ENCODE results near the gene TYK2.

Gene TYK2

DNA sequence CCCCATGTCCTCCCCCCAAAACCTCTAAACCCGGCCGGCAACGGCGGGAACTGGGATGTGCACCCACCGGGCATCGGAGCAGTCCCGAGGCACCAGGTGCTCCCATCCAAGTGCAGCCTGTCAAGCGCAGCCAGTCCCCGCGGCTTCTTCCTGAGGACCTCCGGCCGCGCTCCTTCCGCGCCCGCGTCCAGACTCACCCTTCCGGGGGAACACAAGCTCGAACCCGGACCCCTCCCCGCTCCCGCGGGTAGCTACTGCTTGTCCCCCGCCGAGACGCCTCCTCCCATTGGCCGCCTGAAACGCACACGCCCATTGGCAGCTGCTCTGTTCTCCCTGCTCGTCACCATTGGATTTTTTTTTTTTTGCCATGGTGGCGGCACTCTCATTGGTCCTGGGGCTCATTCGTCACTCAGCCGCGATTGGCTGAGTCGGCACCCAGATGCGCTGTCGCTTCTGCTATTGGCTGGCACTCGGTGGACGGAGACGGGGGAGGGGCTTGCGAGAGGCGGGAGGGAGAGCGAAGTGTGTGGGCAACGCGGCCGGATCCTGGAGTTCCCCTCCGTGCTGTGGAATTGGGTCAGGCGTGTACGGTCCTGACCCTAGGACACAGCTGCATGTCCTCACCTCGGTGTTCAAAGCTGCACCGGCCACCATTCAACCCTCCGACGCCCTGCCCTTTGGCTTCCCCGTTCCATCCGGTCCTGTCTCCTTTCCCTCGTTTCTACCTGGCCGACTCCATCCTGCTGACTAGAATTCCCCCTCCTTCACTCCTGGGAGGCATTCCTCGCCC, at the start of gene TYK2:
TSS of gene TYK2 (minus strand) at position 260 of the 790 bp plus-strand sequence. CDS start 2,166 bp downstream, outside the sequence.
- no peak for TF ChIP-seq CTCF (IDR thresholded peaks at IDR 0.05; ENCODE audit: insufficient read depth, low read depth, low read length, missing control alignments)
- DNase-seq (ENCODE audit: low read depth) = peak; percentile 98

GRCh38 chr19:10428996-10429381, 48.6 kb upstream of the TYK2 start:
- TF ChIP-seq CTCF (IDR thresholded peaks at IDR 0.05; ENCODE audit: insufficient read depth, low read depth, low read length, missing control alignments) = no peak
- no peak for DNase-seq (ENCODE audit: low read depth)
- no peak overlapping the region for H3K4me3 ChIP-seq (ENCODE audit: low read length)

More for the DNA sequence above, at the start of gene TYK2:
- peak within 1 kb of the TSS; percentile 94 for H3K4me3 ChIP-seq (ENCODE audit: low read length)

- no peak for TF ChIP-seq CTCF (IDR thresholded peaks at IDR 0.05; ENCODE audit: insufficient read depth, low read depth, low read length, missing control alignments)
- no peak for DNase-seq (ENCODE audit: low read depth)
- no peak overlapping the region for H3K4me3 ChIP-seq (ENCODE audit: low read length)
These were observed 46.8 kb upstream of the TYK2 start for GRCh38 chr19:10427169-10427568.

DNA sequence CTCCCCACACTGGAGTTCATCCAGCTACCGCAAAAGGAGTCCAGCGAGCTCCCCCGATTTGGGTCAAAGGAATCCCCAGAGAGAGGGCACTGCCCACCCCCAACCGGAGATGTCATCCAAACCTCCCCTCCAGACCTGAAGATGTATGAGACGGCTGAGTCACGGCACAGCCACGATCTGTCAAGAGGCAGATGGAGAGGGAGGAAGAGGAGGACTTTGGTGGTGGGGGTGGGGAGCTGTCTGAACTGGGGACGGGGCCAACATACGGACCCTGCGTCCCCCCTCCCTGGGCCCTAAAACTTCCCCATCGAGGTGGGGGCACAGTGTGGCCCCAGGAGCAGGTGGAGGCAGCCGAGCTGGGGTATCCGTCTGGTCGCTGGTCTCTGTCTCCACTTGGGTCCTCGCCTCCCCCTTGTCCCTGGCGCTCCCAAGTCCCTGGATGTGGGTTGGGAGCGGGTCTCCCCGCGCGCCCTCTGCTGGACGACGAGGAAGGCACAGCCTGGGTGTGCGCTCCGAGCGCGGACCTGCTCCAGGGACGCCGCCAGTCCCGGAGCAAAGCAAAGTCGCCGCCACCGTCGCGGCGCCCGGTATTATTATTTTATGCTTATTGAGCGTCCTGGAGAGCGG, 43.8 kb upstream of the TYK2 start:
- peak overlapping the region; percentile 21 for H3K4me3 ChIP-seq (ENCODE audit: low read length)
- TF ChIP-seq CTCF (IDR thresholded peaks at IDR 0.05; ENCODE audit: insufficient read depth, low read depth, low read length, missing control alignments) = peak; percentile 81
- peak; percentile 75 for DNase-seq (ENCODE audit: low read depth)

DNA sequence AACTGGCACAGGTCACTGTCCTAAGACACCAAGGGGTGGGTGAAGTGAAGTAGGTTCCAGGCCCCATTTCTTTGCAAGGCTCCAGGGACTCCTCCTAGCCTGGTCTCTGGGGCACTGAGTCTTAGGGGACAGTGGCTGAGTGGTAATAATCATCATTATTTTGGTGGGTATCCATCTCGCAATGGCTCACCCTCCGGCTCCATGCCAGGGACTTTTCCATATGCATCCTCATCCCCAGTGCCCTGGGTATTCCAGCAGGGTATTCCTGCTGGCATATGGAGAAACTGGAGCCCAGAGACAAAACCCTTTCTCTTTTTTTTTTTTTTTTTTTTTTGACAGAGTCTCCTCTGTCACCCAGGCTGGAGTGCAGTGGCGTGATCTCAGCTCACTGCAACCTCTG, 42.5 kb upstream of the TYK2 start:
- no peak for DNase-seq (ENCODE audit: low read depth)

DNA sequence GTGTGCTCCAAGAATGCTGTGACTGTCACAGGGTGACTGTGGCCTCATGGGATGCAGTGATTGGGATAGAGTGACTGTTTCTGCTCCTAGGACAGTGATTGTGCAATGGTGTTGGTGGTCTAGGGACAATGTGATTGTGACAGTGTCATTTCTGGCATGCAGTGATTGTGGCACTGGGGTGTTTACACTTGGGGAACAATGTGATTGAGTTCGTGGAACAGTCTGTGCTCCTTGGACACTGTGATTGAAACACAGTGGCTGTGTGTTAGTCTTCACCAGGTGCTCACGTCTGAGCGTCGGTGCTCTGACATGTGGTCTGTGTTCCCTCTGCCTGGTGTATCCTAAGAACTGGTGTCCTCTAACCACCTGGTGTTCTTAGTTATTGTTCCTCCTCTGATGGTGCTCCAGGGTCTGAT, 41.7 kb upstream of the TYK2 start:
- no peak overlapping the region for H3K4me3 ChIP-seq (ENCODE audit: low read length)
- TF ChIP-seq CTCF (IDR thresholded peaks at IDR 0.05; ENCODE audit: insufficient read depth, low read depth, low read length, missing control alignments) = no peak
- DNase-seq (ENCODE audit: low read depth) = no peak

More for the DNA sequence above, 42.5 kb upstream of the TYK2 start:
- H3K4me3 ChIP-seq (ENCODE audit: low read length) = no peak overlapping the region
- no peak for TF ChIP-seq CTCF (IDR thresholded peaks at IDR 0.05; ENCODE audit: insufficient read depth, low read depth, low read length, missing control alignments)
